Measurements from ENCODE around the gene CSNK2B.

- TF ChIP-seq ZNF274 (IDR thresholded peaks at IDR 0.05; ENCODE audit: low read depth, low read length): no peak
- no peak for TF ChIP-seq YY1 (IDR thresholded peaks at IDR 0.05; ENCODE audit: insufficient read depth, insufficient read length)
- TF ChIP-seq SUZ12 (IDR thresholded peaks at IDR 0.05; ENCODE audit: extremely low read depth, insufficient read depth, insufficient read length): no peak
Observed at GRCh38 chr6:31713991-31714684, 48.3 kb downstream of the CSNK2B start.
